GM23338 (cell line): ENCODE results near the gene C12orf54. TPM values are rescaled to one million over a fixed set of nuclear protein-coding genes. Genes with fewer than 3 reads are reported as not detected.

Source experiments
- ATAC-seq: fragments of 200-7000 bp; cut with Tn5 transposase; 3 replicates; pipeline ENCODE4 v1.9.1; 2020
- DNase-seq: peaks from one replicate; pipeline ENCODE4 v3.0.0-alpha.2; 2015; ENCODE audit warnings: low spot score
- H2AFZ ChIP-seq: fragments of 200-600 bp; sonication (generic); 2 replicates; pipeline ENCODE4 v1.8.0; 2016; ENCODE audit warnings: antibody characterized with exemption, mild to moderate bottlenecking, moderate library complexity
- H3F3A ChIP-seq: fragments of 200-600 bp; sonication (generic); replicated peaks from 2 replicates; pipeline ENCODE4 v1.8.0; 2017; ENCODE audit warnings: antibody characterized with exemption, mixed run types, low read depth
- H3K27ac ChIP-seq: fragments of 200-600 bp; sonication (generic); 2 replicates; pipeline ENCODE4 v1.6.1; 2016; ENCODE audit warnings: low read depth
- H3K27me3 ChIP-seq: fragments of 200-600 bp; sonication (generic); 2 replicates; pipeline ENCODE4 v1.8.0; 2016; ENCODE audit warnings: mild to moderate bottlenecking, mixed run types, moderate library complexity; ENCODE audit not compliant: insufficient read depth
- H3K36me3 ChIP-seq: fragments of 200-600 bp; sonication (generic); 2 replicates; pipeline ENCODE4 v1.8.0; 2016; ENCODE audit warnings: mild to moderate bottlenecking; ENCODE audit not compliant: insufficient read depth
- H3K4me1 ChIP-seq: fragments of 200-600 bp; sonication (generic); 2 replicates; pipeline ENCODE4 v1.8.0; 2016; ENCODE audit warnings: mild to moderate bottlenecking, moderate library complexity; ENCODE audit not compliant: insufficient read depth
- H3K4me2 ChIP-seq: fragments of 200-600 bp; sonication (generic); 2 replicates; pipeline ENCODE4 v1.7.1; 2017; ENCODE audit warnings: mixed run types
- H3K4me3 ChIP-seq: fragments of 200-600 bp; sonication (generic); 2 replicates; pipeline ENCODE4 v1.6.1; 2016; ENCODE audit warnings: mixed run types
- H3K79me2 ChIP-seq: fragments of 200-600 bp; sonication (generic); replicated peaks from 2 replicates; pipeline ENCODE4 v1.8.0; 2017; ENCODE audit warnings: mild to moderate bottlenecking; ENCODE audit not compliant: insufficient read depth
- H3K9me2 ChIP-seq: fragments of 200-600 bp; sonication (generic); 2 replicates; pipeline ENCODE4 v1.8.0; 2017; ENCODE audit not compliant: insufficient read depth
- H4K20me1 ChIP-seq: fragments of 200-600 bp; sonication (generic); replicated peaks from 2 replicates; pipeline ENCODE4 v1.8.0; 2017; ENCODE audit warnings: mild to moderate bottlenecking; ENCODE audit not compliant: insufficient read depth
- H3K27ac Mint-ChIP-seq: 2 replicates; pipeline ENCODE4 v1.8.0; 2020; ENCODE audit warnings: inconsistent platforms, mild to moderate bottlenecking, moderate library complexity, mixed read lengths
- H3K27me3 Mint-ChIP-seq: 3 replicates; pipeline ENCODE4 v1.8.0; 2022; ENCODE audit warnings: low read depth, mild to moderate bottlenecking, moderate library complexity, mixed read lengths, inconsistent platforms; ENCODE audit not compliant: insufficient read depth, poor library complexity
- H3K36me3 Mint-ChIP-seq: 3 replicates; pipeline ENCODE4 v1.8.0; 2021; ENCODE audit warnings: low read depth, mild to moderate bottlenecking, inconsistent platforms, moderate library complexity, mixed read lengths
- H3K4me1 Mint-ChIP-seq: 3 replicates; pipeline ENCODE4 v1.8.0; 2020; ENCODE audit warnings: mild to moderate bottlenecking, inconsistent platforms, mixed read lengths
- H3K4me3 Mint-ChIP-seq: 3 replicates; pipeline ENCODE4 v1.8.0; 2021; ENCODE audit warnings: moderate library complexity, mild to moderate bottlenecking, inconsistent platforms, mixed read lengths
- H3K9me3 Mint-ChIP-seq: 3 replicates; pipeline ENCODE4 v1.8.0; 2020; ENCODE audit warnings: moderate library complexity, mild to moderate bottlenecking, inconsistent platforms, mixed read lengths
- CREB1 ChIP-seq: fragments of 250-450 bp; sonication (Bioruptor Pico); IDR thresholded peaks from 2 replicates; pipeline ENCODE4 v1.5.0; 2020; ENCODE audit warnings: low read depth, mild to moderate bottlenecking, moderate library complexity
- CTCF ChIP-seq, 2 experiments: fragments of 200-600 bp in 1 of 2; sonication (generic) in 1 of 2; conservative IDR thresholded peaks; 2 replicates each; pipeline versions ENCODE4 v1.5.1 to v1.6.1; 2016 to 2017; ENCODE audit warnings: antibody characterized with exemption in 2 of 2, low read depth in 2 of 2, mild to moderate bottlenecking in 2 of 2, moderate library complexity in 1 of 2
- EZH2 ChIP-seq: fragments of 200-600 bp; sonication (generic); IDR thresholded peaks from one replicate; pipeline ENCODE4 v1.8.0; 2017; ENCODE audit warnings: antibody characterized with exemption, mild to moderate bottlenecking, low read depth; ENCODE audit not compliant: unreplicated experiment
- JUNB ChIP-seq: IDR thresholded peaks from one replicate; pipeline ENCODE4 v1.6.1; 2016; ENCODE audit warnings: antibody characterized with exemption; ENCODE audit not compliant: unreplicated experiment
- NANOG ChIP-seq: IDR thresholded peaks from 2 replicates; pipeline ENCODE4 v1.6.1; 2016; ENCODE audit warnings: antibody characterized with exemption, borderline replicate concordance
- POLR2AphosphoS5 ChIP-seq: IDR thresholded peaks from 2 replicates; pipeline ENCODE4 v1.6.1; 2016; ENCODE audit warnings: antibody characterized with exemption, low read depth
- ZNF114 ChIP-seq: fragments of 250-450 bp; sonication (Bioruptor Pico); IDR thresholded peaks from 2 replicates; pipeline ENCODE4 v1.5.0; 2020; ENCODE audit warnings: mild to moderate bottlenecking, moderate library complexity
- ZNF331 ChIP-seq: fragments of 250-450 bp; sonication (Bioruptor Pico); IDR thresholded peaks from 2 replicates; pipeline ENCODE4 v1.5.0; 2020; ENCODE audit warnings: low read depth, mild to moderate bottlenecking, moderate library complexity
- ZNF462 ChIP-seq: fragments of 250-450 bp; sonication (Bioruptor Pico); IDR thresholded peaks from 2 replicates; pipeline ENCODE4 v1.5.0; 2020; ENCODE audit warnings: mild to moderate bottlenecking, moderate library complexity
- polyA plus RNA-seq: library from polyadenylated mRNA; unstranded; fragments of >200 nt; fragmentation: Nextera tagmentation; extraction: Ambion mirVana; gene quantifications from 2 replicates; pipeline ENCODE4 v1.2.1, GENCODE V29; 2016
- total RNA-seq: library from RNA; depleted of rRNA; stranded (reverse); fragments of >200 nt; shearing (Covaris generic); gene quantifications from 2 replicates; pipeline ENCODE4 v1.2.3, GENCODE V29; 2014
- TF ChIP-seq, protein P1 (sequence below): IDR thresholded peaks from one replicate; pipeline ENCODE4 v1.6.1; 2018; ENCODE audit warnings: antibody characterized with exemption; ENCODE audit not compliant: unreplicated experiment

The C12orf54 gene
- total and polyA plus RNA-seq, 2 experiments from 2014 or later: not detected

- H3K9me3 Mint-ChIP-seq: peaks cover 5% of the 10 kb centered on the region
- peaks cover 15% of the 10 kb centered on the region; the same call in 2 of the 3 replicates for H3K4me1 Mint-ChIP-seq
- Histone ChIP-seq H3K4me2 (no peak overlapping the region), H2AFZ (peak overlapping the region; percentile 57; the same call in 1 of the 2 replicates), H3K9me2 (no peaks in the 10 kb centered on the region), H3K27ac (no peak overlapping the region), H3K79me2 (no peaks in the 10 kb centered on the region), H4K20me1 (no peaks in the 10 kb centered on the region), H3K4me1 (peaks cover 9% of the 10 kb centered on the region), H3F3A (no peaks in the 10 kb centered on the region), H3K4me3 (no peak overlapping the region), H3K27me3 (no peaks in the 10 kb centered on the region), H3K36me3 (no peaks in the 10 kb centered on the region)
- ATAC-seq: peak; percentile 41; the same call in 2 of the 3 replicates
- no peak overlapping the region for H3K4me3 Mint-ChIP-seq
- TF ChIP-seq EZH2: no peak
- DNase-seq: no peak
- H3K27me3 Mint-ChIP-seq: no peaks in the 10 kb centered on the region
- no peak overlapping the region for H3K27ac Mint-ChIP-seq
- H3K36me3 Mint-ChIP-seq: no peaks in the 10 kb centered on the region; the same call in 2 of the 3 replicates
Observed at GRCh38 chr12:48446161-48446776, 36.0 kb upstream of the C12orf54 start.

DNA sequence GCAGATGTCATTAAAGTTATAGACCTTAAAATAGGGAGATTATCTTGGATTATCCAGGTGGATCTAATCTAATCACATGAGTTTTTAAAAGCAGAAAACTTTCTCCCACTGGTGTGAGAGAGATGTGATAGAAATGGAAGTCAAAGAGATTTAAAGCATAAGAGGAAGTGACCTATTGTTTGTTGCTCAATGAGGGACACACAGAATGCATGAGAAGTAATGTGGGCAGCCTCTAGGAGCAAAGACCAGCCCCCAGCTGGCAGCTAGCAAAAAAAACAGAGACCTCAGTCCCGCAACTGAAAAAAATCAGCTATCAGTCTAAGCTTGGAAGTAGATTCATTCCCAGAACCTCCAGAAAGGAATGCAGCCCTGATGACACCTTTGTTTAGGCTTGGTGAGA lies 34.5 kb upstream of the C12orf54 start:
- Histone ChIP-seq H3F3A (no peaks in the 10 kb centered on the region), H3K79me2 (no peaks in the 10 kb centered on the region), H3K27me3 (no peaks in the 10 kb centered on the region), H4K20me1 (no peaks in the 10 kb centered on the region), H3K4me2 (no peak overlapping the region), H3K9me2 (no peaks in the 10 kb centered on the region), H3K36me3 (no peaks in the 10 kb centered on the region), H2AFZ (peak overlapping the region; percentile 29; the same call in 1 of the 2 replicates), H3K27ac (no peak overlapping the region), H3K4me1 (peaks cover 9% of the 10 kb centered on the region), H3K4me3 (no peak overlapping the region)
- Mint-ChIP-seq H3K4me1 (peaks cover 15% of the 10 kb centered on the region; the same call in 2 of the 3 replicates), H3K9me3 (peaks cover 5% of the 10 kb centered on the region), H3K4me3 (no peak overlapping the region), H3K27ac (no peak overlapping the region), H3K27me3 (no peaks in the 10 kb centered on the region), H3K36me3 (no peaks in the 10 kb centered on the region; the same call in 2 of the 3 replicates)
- DNase-seq (peak; percentile 11), ATAC-seq (no peak)
- TF ChIP-seq JUNB: no peak
- no peak for TF ChIP-seq POLR2AphosphoS5
- no peak for TF ChIP-seq ZNF331 (CRISPR knock-in tag)
- TF ChIP-seq ZNF462: no peak
- TF ChIP-seq EZH2: no peak
- TF ChIP-seq, protein P1, sequence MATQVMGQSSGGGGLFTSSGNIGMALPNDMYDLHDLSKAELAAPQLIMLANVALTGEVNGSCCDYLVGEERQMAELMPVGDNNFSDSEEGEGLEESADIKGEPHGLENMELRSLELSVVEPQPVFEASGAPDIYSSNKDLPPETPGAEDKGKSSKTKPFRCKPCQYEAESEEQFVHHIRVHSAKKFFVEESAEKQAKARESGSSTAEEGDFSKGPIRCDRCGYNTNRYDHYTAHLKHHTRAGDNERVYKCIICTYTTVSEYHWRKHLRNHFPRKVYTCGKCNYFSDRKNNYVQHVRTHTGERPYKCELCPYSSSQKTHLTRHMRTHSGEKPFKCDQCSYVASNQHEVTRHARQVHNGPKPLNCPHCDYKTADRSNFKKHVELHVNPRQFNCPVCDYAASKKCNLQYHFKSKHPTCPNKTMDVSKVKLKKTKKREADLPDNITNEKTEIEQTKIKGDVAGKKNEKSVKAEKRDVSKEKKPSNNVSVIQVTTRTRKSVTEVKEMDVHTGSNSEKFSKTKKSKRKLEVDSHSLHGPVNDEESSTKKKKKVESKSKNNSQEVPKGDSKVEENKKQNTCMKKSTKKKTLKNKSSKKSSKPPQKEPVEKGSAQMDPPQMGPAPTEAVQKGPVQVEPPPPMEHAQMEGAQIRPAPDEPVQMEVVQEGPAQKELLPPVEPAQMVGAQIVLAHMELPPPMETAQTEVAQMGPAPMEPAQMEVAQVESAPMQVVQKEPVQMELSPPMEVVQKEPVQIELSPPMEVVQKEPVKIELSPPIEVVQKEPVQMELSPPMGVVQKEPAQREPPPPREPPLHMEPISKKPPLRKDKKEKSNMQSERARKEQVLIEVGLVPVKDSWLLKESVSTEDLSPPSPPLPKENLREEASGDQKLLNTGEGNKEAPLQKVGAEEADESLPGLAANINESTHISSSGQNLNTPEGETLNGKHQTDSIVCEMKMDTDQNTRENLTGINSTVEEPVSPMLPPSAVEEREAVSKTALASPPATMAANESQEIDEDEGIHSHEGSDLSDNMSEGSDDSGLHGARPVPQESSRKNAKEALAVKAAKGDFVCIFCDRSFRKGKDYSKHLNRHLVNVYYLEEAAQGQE: no peak
- no peak for TF ChIP-seq CTCF (conservative IDR thresholded peaks at IDR 0.05; ENCODE audit: low read depth in 2 of 2)
- TF ChIP-seq ZNF114 (CRISPR knock-in tag): no peak
- TF ChIP-seq CREB1 (CRISPR knock-in tag): no peak
- TF ChIP-seq NANOG: no peak
